Skeletal muscle satellite cell (primary cell): ENCODE measurements around the gene NANOS3.

ENCODE experiments used
- H3K27me3 ChIP-seq: 2 replicates; pipeline ENCODE4 v1.7.0; 2013; ENCODE audit warnings: low read length; ENCODE audit not compliant: control insufficient read depth, insufficient read depth
- H3K36me3 ChIP-seq: 2 replicates; pipeline ENCODE4 v1.7.0; 2013; ENCODE audit warnings: mild to moderate bottlenecking, control low read depth, low read length; ENCODE audit not compliant: insufficient read depth
- H3K4me1 ChIP-seq: 2 replicates; pipeline ENCODE4 v1.7.0; 2013; ENCODE audit warnings: low read length; ENCODE audit not compliant: control insufficient read depth, insufficient read depth
- H3K4me2 ChIP-seq: 2 replicates; pipeline ENCODE4 v1.7.0; 2013; ENCODE audit warnings: mild to moderate bottlenecking, low read length
- H3K4me3 ChIP-seq: 2 replicates; pipeline ENCODE4 v1.7.0; 2013; ENCODE audit warnings: low read length
- H3K9ac ChIP-seq: 2 replicates; pipeline ENCODE4 v1.7.0; 2013; ENCODE audit warnings: mild to moderate bottlenecking, low read depth, low read length, moderate library complexity
- H3K9me3 ChIP-seq: replicated peaks from 2 replicates; pipeline ENCODE4 v1.7.0; 2013; ENCODE audit warnings: mild to moderate bottlenecking, control low read depth, low read length

NANOS3 gene

DNA sequence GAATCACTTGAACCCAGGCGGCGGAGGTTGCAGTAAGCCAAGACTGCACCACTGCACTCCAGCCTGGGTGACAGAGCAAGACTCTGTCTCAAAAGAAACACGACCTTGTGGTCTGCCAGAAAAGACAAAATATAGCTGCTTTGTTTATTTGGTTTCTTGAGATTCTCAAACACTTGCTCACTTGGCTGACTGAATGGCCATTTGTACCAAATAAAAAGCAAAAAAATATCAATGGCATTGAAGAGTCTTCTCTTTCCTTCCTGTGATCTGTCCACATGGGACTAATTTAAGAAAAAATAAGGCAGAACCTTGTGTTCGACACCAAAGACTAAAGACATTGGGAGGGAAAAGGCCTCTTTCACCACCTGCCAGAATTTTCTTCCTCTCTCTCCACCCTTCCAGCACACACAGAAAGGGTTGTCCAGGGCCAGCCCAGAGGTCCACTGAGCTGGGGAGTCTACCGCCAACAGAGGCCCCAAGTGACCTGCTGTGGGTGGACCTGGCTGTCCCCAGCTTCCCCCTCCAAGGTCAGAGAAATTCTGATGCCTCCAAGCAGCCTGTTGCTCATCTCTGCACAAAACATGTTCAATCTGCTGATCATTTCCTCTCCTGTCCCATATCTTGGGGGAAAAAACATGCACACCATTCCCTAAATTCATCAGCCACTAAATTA lies 23.1 kb downstream of the NANOS3 start:
- H3K27me3 ChIP-seq: no peaks in the 10 kb centered on the region
- no peak overlapping the region for H3K4me3 ChIP-seq
- no peak overlapping the region for H3K4me2 ChIP-seq
- no peaks in the 10 kb centered on the region for H3K4me1 ChIP-seq
- H3K9ac ChIP-seq: no peak overlapping the region
- no peaks in the 10 kb centered on the region for H3K9me3 ChIP-seq
- H3K36me3 ChIP-seq: no peaks in the 10 kb centered on the region

GRCh38 chr19:13902993-13903555 lies 26.1 kb downstream of the NANOS3 start:
- H3K4me3 ChIP-seq: no peak overlapping the region
- no peak overlapping the region for H3K4me2 ChIP-seq
- no peaks in the 10 kb centered on the region for H3K36me3 ChIP-seq
- H3K9ac ChIP-seq: no peak overlapping the region
- H3K9me3 ChIP-seq: no peaks in the 10 kb centered on the region
- peaks cover 9% of the 10 kb centered on the region for H3K4me1 ChIP-seq
- H3K27me3 ChIP-seq: no peaks in the 10 kb centered on the region

- Histone ChIP-seq H3K4me3 (peak within 1 kb of the TSS; percentile 81), H3K36me3 (peaks cover 6% of the 10 kb centered on the region), H3K9me3 (no peaks in the 10 kb centered on the region), H3K4me2 (peak within 1 kb of the TSS; percentile 99), H3K9ac (peak within 1 kb of the TSS; percentile 82), H3K27me3 (no peaks in the 10 kb centered on the region), H3K4me1 (peaks cover 9% of the 10 kb centered on the region)
Measured at GRCh38 chr19:13905634-13906520, 28.9 kb downstream of the NANOS3 start, which contains the start of the genes BRME1 and CC2D1A. BRME1 (minus strand) TSS chr19:13906117; CDS start chr19:13904892, 1,225 bp downstream. CC2D1A (plus strand) TSS chr19:13906201; CDS start chr19:13906442, 241 bp downstream.

GRCh38 chr19:13906521-13906904 lies 29.6 kb downstream of the NANOS3 start:
- H3K9me3 ChIP-seq: no peaks in the 10 kb centered on the region
- peak overlapping the region; percentile 81 for H3K4me3 ChIP-seq
- H3K36me3 ChIP-seq: peaks cover 6% of the 10 kb centered on the region
- peak overlapping the region; percentile 99 for H3K4me2 ChIP-seq
- H3K27me3 ChIP-seq: no peaks in the 10 kb centered on the region
- peaks cover 9% of the 10 kb centered on the region for H3K4me1 ChIP-seq
- peak overlapping the region; percentile 82 for H3K9ac ChIP-seq

GRCh38 chr19:13906910-13907309 lies 30.0 kb downstream of the NANOS3 start:
- peaks cover 9% of the 10 kb centered on the region for H3K4me1 ChIP-seq
- H3K9me3 ChIP-seq: no peaks in the 10 kb centered on the region
- H3K36me3 ChIP-seq: peaks cover 6% of the 10 kb centered on the region
- H3K27me3 ChIP-seq: no peaks in the 10 kb centered on the region
- H3K9ac ChIP-seq: no peak overlapping the region
- H3K4me3 ChIP-seq: peak overlapping the region; percentile 81
- peak overlapping the region; percentile 99 for H3K4me2 ChIP-seq

- no peaks in the 10 kb centered on the region for H3K27me3 ChIP-seq
- no peaks in the 10 kb centered on the region for H3K9me3 ChIP-seq
Measured at GRCh38 chr19:13908674-13909073, 31.7 kb downstream of the NANOS3 start.

GRCh38 chr19:13909430-13909829 lies 32.5 kb downstream of the NANOS3 start:
- Histone ChIP-seq H3K9ac (no peak overlapping the region), H3K9me3 (no peaks in the 10 kb centered on the region), H3K27me3 (no peaks in the 10 kb centered on the region), H3K4me3 (no peak overlapping the region), H3K4me2 (no peak overlapping the region), H3K4me1 (peaks cover 9% of the 10 kb centered on the region), H3K36me3 (peaks cover 13% of the 10 kb centered on the region)

More at GRCh38 chr19:13908674-13909073, 31.7 kb downstream of the NANOS3 start:
- Histone ChIP-seq H3K4me1 (peaks cover 9% of the 10 kb centered on the region), H3K4me2 (no peak overlapping the region), H3K4me3 (no peak overlapping the region), H3K9ac (no peak overlapping the region), H3K36me3 (peaks cover 13% of the 10 kb centered on the region)

GRCh38 chr19:13913352-13913751 lies 36.4 kb downstream of the NANOS3 start:
- H3K36me3 ChIP-seq: peaks cover 15% of the 10 kb centered on the region

GRCh38 chr19:13914777-13915176 lies 37.8 kb downstream of the NANOS3 start:
- H3K4me3 ChIP-seq: no peak overlapping the region
- H3K36me3 ChIP-seq: peaks cover 14% of the 10 kb centered on the region
- H3K4me1 ChIP-seq: no peaks in the 10 kb centered on the region
- no peak overlapping the region for H3K9ac ChIP-seq
- H3K4me2 ChIP-seq: no peak overlapping the region
- no peaks in the 10 kb centered on the region for H3K27me3 ChIP-seq
- no peaks in the 10 kb centered on the region for H3K9me3 ChIP-seq

More at GRCh38 chr19:13913352-13913751, 36.4 kb downstream of the NANOS3 start:
- Histone ChIP-seq H3K4me2 (no peak overlapping the region), H3K4me3 (no peak overlapping the region), H3K4me1 (no peaks in the 10 kb centered on the region), H3K9ac (no peak overlapping the region), H3K27me3 (no peaks in the 10 kb centered on the region), H3K9me3 (no peaks in the 10 kb centered on the region)

DNA sequence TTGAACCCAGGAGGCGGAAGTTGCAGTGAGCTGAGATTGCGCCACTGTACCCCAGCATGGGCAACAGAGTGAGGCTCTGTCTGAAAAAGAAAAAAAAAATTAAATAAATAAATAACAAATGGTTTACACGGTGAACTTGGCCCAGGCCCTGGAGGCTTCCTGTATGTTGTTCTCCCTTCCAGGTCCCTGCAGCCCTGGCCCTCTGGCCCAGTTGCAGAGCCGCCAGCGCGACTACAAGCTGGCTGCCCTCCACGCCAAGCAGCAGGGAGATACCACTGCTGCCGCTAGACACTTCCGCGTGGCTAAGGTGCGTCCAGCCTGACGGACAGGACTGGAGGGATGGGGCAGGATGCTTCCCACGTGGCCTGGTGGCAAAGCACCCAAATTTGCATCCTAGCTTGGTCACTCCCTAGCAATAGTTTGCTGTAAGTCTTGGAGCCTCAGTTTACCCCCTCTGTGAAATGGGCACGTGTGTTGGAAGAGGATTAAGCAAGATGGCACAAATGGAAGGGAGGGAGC lies 41.0 kb downstream of the NANOS3 start:
- Histone ChIP-seq H3K4me2 (no peak overlapping the region), H3K9me3 (no peaks in the 10 kb centered on the region), H3K4me1 (no peaks in the 10 kb centered on the region), H3K27me3 (no peaks in the 10 kb centered on the region), H3K36me3 (peaks cover 33% of the 10 kb centered on the region), H3K4me3 (no peak overlapping the region), H3K9ac (no peak overlapping the region)

- no peaks in the 10 kb centered on the region for H3K9me3 ChIP-seq
- no peak overlapping the region for H3K9ac ChIP-seq
- peaks cover 33% of the 10 kb centered on the region for H3K36me3 ChIP-seq
- H3K4me1 ChIP-seq: no peaks in the 10 kb centered on the region
- no peaks in the 10 kb centered on the region for H3K27me3 ChIP-seq
- H3K4me3 ChIP-seq: no peak overlapping the region
- no peak overlapping the region for H3K4me2 ChIP-seq
Measured at GRCh38 chr19:13918726-13919411, 41.9 kb downstream of the NANOS3 start.
